NCI-H146 treated with DMSO at 0.1 percent for 48 hours (cell line): ENCODE measurements around the gene LUC7L2.
"Not testable (repeated sequence)": the region's sequence is repeated elsewhere in the genome, so short reads cannot be mapped to it uniquely, and the experiment has no call there.

Source experiments
- DNase-seq: peaks from one replicate; lab custom pipeline; 2025; ENCODE audit not compliant: unreplicated experiment; lab: John Stamatoyannopoulos, UW

LUC7L2 gene

GRCh38 chr7:139394540-139394939, 34.8 kb downstream of the LUC7L2 start:
- DNase-seq: no peak

DNA sequence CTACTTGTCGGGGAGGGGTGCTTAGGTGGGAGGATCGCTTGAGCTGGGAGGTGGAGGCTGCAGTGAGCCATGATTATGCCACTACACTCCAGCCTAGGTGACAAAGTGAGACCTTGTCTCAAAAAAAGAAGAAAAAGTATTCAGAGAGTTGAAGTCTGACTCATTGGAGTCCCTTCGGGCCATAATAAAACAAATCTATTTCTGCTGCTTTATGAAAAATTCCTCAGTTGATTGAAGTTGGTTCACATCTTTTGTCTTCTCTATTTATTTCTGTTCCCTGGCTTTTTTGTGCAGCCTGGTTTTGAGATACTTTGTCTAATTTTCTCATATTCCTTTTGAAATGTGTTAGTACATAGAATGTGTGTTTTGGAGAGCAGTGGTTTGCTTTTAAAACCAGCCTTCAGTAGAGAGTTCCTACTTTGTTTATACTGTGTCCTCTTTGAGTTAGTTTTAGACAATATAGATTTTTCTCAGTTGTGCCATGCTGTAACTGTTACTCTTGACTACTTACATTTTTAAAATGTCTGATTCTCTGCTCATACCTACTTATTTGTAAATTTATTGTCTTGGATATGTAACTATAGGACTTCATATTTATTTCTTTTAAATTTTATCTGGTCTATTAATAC, 36.7 kb downstream of the LUC7L2 start:
- no peak for DNase-seq

DNA sequence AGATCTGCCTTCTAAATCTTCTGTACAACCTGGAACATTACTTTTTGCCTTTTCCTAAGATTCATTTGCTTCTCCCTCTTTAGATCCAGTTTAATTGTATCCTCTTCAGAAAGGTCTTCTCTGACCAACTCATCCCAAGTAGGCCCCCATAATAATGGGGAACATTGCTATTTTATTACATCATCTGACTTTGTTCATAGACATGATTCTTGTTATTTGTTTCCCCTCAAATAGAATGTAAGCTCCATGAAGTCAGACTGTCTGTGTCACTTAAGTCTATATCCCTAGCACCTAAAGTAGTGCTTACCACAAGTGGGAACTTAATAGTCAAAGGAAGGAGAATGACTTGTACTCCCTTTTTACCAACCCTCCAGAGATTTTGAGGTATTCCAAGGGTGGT, 37.5 kb downstream of the LUC7L2 start:
- DNase-seq: no peak

- no peak for DNase-seq
These were observed 43.9 kb downstream of the LUC7L2 start for GRCh38 chr7:139403601-139404000.

DNA sequence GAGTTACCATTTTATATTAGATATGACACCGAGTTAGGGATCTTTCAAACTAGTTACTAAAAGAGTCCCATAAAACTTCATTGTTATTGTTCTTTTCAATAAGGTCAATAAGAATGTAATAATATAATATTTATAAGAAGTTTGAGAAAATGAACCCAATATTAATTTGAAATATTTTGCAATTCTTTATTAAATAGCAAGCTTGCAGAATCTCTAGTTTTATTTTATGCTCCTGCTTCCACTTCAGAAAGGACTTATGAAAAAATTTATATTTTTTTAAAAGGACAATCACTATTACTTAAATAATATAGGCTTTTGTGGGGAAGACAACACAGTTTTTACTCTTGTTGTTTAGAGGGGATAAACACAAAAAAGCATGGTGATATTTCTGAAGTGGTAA, 47.9 kb downstream of the LUC7L2 start:
- no peak for DNase-seq

- DNase-seq: not testable (repeated sequence)
These were observed 55.2 kb downstream of the LUC7L2 start for GRCh38 chr7:139414743-139415402.

GRCh38 chr7:139416405-139416804, 56.7 kb downstream of the LUC7L2 start:
- no peak for DNase-seq

DNA sequence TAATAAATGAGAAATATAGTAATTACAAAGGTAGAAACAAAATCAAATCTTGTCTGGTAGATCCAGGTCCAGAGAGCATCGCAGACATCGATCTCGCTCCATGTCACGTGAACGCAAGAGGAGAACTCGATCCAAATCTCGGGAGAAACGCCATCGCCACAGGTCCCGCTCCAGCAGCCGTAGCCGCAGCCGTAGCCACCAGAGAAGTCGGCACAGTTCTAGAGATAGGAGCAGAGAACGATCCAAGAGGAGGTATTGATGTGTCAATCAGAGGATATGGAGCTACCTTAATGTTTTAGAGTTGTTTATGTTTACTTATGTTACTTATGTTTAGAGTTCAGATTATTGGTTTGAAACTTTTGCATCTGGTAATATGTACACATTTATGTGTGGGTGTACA, 57.8 kb downstream of the LUC7L2 start:
- no peak for DNase-seq

- no peak for DNase-seq
These were observed 61.4 kb downstream of the LUC7L2 start for GRCh38 chr7:139421123-139421522.

DNA sequence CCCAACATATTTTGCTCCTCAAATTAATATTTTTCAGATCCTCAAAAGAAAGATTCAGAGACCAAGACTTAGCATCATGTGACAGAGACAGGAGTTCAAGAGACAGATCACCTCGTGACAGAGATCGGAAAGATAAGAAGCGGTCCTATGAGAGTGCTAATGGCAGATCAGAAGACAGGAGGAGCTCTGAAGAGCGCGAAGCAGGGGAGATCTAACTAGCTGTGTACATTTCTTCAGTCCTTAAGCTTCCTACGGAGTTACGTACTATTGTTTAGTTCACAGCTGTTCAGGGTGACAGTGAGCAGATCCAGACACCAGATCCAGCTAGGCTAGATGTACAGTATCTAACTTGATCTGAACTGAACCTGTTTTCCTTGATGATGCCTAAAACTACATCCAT, 62.4 kb downstream of the LUC7L2 start:
- DNase-seq: no peak

DNA sequence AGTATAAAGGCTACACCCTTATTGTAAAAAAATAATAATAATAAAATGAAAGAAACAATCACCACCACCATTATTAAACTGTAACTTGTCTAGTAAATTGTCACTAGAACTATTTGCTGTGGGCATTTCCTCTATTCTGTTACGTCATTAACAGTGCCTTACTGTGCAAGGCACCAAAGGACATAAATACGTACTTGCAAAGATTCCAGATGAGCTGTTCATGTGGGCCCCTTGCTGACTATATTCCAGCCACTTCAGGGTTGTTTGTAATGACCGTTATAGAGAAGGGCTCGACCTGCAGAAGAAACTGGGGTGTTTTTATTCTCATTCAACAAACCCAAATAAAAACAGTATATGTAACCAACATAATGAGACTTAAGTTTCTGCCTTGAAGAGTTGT, 63.4 kb downstream of the LUC7L2 start:
- no peak for DNase-seq

- DNase-seq: no peak
These were observed 64.3 kb downstream of the LUC7L2 start for GRCh38 chr7:139424004-139424403.

DNA sequence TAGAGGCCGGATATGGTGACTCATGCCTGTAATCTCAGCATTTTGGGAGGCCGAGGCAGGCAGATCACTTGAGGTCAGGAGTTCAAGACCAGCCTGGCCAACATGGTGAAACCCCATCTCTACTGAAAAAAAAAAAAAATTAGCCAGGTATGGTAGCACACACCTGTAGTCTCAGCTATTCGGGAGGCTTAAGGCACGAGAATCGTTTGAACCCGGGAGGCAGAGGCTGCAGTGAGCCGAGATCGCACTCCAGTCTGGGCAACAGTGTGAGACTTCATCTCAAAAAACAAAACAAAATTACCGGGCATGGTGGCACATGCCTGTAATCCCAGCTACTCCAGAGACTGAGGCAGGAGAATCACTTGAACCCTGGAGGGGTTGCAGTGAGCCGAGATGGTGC, 66.0 kb downstream of the LUC7L2 start:
- DNase-seq: not testable (repeated sequence)

- no peak for DNase-seq
These were observed 66.7 kb downstream of the LUC7L2 start for GRCh38 chr7:139426258-139427028.

DNA sequence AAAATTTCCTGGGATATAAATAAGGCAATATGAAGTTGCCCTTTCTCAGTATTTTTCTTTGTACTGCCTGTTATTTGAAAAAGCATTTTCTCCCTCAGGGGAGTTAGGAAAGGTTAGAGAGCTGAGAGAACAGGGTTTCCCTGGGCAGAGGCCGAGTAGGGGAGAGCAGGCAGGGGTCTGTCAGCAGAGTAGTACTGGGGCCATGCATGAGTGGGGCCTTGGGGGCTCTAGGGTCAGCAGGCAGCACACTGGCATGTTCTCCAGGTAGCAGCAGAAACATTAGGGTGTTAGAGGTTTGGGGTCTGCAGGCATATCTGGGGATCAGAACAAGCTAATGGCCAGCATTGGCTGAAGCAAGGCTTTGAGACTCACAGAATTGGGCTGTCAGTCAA, 67.3 kb downstream of the LUC7L2 start:
- no peak for DNase-seq

DNA sequence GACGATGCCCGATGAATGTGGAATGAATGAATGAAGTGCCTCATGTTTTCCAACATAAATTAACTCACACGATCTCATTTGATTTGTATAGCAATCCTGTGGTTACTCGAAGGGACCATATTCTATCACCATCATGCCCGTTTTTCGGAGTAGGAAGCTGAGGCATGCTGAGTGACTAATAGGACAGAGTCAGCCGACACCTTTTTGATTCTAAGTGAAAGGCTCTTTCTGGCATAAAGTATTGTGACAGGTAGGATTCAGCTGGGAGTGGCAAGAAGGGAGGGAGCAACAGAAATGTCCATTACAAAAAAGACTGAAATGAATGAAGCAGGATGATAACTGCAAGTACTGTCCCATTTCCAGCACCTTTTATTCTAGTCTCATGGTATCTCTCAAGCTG, 68.1 kb downstream of the LUC7L2 start:
- DNase-seq: no peak

- not testable (repeated sequence) for DNase-seq
These were observed 70.0 kb downstream of the LUC7L2 start for GRCh38 chr7:139429735-139430134.

DNA sequence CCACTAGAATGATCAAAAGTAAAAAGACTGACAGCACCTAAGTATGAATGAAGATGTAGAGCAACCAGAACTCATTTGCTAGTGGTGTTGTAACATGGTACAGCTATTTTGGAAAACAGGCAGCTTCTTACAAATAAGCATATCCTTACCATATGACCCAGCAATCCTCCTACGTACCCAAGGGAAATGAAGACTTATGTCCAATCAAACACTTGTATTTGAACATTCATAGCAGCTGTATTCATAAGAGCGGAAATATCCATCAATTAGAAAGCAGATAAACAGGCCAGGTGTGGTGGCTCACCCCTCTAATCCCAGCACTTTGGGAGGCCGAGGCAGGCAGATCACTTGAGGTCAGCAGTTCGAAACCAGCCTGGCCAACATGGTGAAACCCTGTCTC, 70.7 kb downstream of the LUC7L2 start:
- no peak for DNase-seq

DNA sequence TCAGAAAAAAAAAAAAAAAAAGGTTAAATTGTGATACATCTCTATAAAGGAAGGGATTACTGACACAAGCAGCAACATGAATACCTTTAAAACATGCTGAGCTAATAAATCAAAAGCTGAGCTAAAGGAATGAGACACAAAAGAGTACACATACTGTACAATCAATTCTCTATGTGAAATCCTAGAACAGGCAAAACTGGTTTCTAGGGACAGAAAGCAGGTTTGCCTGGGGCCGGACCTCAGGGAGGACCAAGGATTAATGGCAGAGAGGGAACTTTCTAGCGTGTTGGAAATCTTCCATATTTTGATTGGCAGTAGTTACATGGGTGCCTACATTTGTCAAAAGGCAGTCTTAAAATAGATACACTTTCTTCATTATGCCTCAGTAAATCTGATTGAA, 71.3 kb downstream of the LUC7L2 start:
- no peak for DNase-seq

GRCh38 chr7:139431459-139431858, 71.8 kb downstream of the LUC7L2 start:
- no peak for DNase-seq

DNA sequence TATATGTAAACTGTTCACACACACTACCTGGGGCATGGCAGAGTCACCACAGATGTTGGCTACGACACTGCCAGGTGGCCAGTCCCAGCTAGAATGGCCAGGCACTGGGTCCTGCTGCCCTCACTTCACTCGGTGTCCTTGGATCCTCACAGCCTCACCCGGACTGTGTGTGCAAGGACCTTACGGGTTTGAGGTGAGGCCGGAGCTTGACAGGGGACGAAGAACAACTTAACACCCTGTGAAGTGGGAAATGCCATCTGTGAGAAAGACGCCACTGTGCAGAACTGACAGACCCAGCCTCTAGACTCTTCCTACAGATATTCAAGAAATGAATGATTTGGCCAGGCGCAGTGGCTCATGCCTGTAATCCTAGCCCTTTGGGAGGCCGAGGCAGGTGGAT, 77.1 kb downstream of the LUC7L2 start:
- DNase-seq: no peak

DNA sequence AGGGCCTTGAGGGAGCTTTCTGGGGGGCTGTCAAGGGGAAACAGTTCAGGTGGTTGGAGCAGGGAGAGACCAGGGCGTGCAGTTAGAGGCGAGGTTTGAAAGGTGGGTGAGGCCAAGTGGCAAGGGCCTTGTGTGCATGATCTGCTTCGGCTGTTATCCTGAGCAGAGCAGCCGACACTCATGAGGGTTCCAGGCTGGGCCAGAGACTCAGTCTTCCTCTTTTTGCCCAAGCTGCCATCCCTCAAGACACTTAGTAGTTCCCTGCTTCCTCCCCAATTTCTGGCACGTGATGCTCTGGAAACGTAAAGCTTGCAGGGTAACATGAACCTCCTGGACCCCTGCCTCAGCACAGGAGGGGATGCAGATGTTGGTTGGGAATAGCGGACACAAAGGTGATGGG, 79.7 kb downstream of the LUC7L2 start:
- no peak for DNase-seq
